HepG2 (cell line): Measurements from ENCODE around the gene SLC16A14.

Experiments used
- EZH2 ChIP-seq: conservative IDR thresholded peaks from 2 replicates; pipeline ENCODE4 v1.6.1; 2012; ENCODE audit warnings: mild to moderate bottlenecking, low read depth, low read length, moderate library complexity
- HNRNPK ChIP-seq: fragments of 200-400 bp; formaldehyde crosslinking; IDR thresholded peaks from 2 replicates; pipeline ENCODE4 v1.6.1; 2018; ENCODE audit warnings: low read length, low read depth, moderate library complexity, mild to moderate bottlenecking; ENCODE audit not compliant: poor library complexity, severe bottlenecking
- PHF20 ChIP-seq: sonication (generic); formaldehyde crosslinking; IDR thresholded peaks from 2 replicates; pipeline ENCODE4 v1.5.0; 2020; ENCODE audit warnings: mild to moderate bottlenecking, missing genetic modification reagents
- RELA ChIP-seq: sonication (generic); formaldehyde crosslinking; IDR thresholded peaks from 2 replicates; pipeline ENCODE4 v1.4.0; 2020; ENCODE audit warnings: missing genetic modification reagents
- SMARCC2 ChIP-seq: fragments of 450-650 bp; IDR thresholded peaks from 2 replicates; pipeline ENCODE4 v1.6.1; 2017; ENCODE audit warnings: antibody characterized with exemption, mild to moderate bottlenecking
- TF ChIP-seq, protein P1 (sequence below): IDR thresholded peaks from 2 replicates; pipeline ENCODE4 v1.6.1; 2012; ENCODE audit warnings: inconsistent platforms
- TF ChIP-seq, protein P2 (sequence below): IDR thresholded peaks from 2 replicates; pipeline ENCODE4 v1.6.1; 2016

DNA sequence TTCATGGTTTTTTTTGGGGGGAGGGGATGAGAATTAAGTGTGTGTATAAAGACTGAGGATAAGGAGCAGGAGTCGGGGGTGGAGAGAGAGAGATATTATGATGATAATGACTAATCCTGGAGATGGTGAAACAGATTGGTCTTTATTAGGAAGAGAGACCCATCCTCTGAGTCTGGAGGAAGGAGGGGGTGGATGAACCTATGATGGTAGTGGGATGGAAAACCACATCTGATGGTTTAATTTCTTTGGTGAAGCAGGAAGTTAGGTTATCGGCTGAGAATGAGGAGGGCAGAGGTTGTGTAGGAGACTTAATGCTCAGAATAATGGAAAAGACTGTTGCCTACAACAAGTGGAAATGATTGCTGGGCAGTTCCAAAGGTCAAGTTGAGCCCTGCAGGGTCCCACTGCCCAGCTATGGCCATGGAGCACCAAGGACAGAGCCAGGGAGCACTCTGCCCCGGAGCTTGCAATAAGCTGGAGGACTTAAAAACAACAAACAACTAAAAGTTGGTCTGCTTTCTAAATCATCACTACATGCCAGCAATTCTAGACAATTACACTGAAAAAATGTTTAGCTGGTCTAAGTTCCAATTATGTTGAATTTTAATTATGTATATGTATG is 7.9 kb downstream of the SLC16A14 start:
- TF ChIP-seq PHF20 (CRISPR knock-in tag) (no peak), EZH2 (no peak), SMARCC2 (no peak), RELA (no peak), HNRNPK (no peak)
- TF ChIP-seq, protein P1, sequence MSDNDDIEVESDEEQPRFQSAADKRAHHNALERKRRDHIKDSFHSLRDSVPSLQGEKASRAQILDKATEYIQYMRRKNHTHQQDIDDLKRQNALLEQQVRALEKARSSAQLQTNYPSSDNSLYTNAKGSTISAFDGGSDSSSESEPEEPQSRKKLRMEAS = no peak
- TF ChIP-seq, protein P2, sequence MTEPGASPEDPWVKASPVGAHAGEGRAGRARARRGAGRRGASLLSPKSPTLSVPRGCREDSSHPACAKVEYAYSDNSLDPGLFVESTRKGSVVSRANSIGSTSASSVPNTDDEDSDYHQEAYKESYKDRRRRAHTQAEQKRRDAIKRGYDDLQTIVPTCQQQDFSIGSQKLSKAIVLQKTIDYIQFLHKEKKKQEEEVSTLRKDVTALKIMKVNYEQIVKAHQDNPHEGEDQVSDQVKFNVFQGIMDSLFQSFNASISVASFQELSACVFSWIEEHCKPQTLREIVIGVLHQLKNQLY (CRISPR knock-in tag) = no peak
